HFF-Myc (cell line): ENCODE data around the gene APOH.
A peak's percentile ranks its signal among the peaks of the same experiment; 100 is the strongest.

Experiments used
- DNase-seq: peaks from one replicate; pipeline ENCODE4 v3.0.0-alpha.2; 2011; ENCODE audit warnings: low read depth; ENCODE audit errors: extremely low read depth
- H3K4me3 ChIP-seq: replicated peaks from 2 replicates; pipeline ENCODE4 v1.5.1; 2011; ENCODE audit warnings: low read depth, mild to moderate bottlenecking, control low read depth, low read length
- TF ChIP-seq, protein P1 (sequence below): IDR thresholded peaks from 2 replicates; pipeline ENCODE4 v1.5.1; 2012; ENCODE audit warnings: mild to moderate bottlenecking, low read depth, low read length, control low read depth; ENCODE audit errors: missing control alignments

The APOH gene

DNA sequence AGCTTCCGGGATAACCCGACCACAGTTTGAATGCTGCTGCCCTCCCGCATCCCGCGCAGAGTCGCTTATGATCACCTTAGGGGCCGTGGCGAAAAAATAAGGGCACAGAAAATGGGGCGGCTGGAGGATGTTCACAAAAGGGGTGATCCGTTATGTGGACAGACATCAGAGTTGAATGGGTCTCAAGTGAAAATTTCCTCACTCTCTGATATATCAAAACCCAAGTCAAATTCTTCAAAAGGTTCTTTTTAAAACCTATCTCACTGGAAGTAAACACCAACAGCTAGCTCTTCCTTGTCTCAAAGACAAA lies 36.9 kb downstream of the APOH start:
- H3K4me3 ChIP-seq: peak overlapping the region; percentile 77
- TF ChIP-seq, protein P1, sequence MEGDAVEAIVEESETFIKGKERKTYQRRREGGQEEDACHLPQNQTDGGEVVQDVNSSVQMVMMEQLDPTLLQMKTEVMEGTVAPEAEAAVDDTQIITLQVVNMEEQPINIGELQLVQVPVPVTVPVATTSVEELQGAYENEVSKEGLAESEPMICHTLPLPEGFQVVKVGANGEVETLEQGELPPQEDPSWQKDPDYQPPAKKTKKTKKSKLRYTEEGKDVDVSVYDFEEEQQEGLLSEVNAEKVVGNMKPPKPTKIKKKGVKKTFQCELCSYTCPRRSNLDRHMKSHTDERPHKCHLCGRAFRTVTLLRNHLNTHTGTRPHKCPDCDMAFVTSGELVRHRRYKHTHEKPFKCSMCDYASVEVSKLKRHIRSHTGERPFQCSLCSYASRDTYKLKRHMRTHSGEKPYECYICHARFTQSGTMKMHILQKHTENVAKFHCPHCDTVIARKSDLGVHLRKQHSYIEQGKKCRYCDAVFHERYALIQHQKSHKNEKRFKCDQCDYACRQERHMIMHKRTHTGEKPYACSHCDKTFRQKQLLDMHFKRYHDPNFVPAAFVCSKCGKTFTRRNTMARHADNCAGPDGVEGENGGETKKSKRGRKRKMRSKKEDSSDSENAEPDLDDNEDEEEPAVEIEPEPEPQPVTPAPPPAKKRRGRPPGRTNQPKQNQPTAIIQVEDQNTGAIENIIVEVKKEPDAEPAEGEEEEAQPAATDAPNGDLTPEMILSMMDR: no peak
- DNase-seq: no peak

DNA sequence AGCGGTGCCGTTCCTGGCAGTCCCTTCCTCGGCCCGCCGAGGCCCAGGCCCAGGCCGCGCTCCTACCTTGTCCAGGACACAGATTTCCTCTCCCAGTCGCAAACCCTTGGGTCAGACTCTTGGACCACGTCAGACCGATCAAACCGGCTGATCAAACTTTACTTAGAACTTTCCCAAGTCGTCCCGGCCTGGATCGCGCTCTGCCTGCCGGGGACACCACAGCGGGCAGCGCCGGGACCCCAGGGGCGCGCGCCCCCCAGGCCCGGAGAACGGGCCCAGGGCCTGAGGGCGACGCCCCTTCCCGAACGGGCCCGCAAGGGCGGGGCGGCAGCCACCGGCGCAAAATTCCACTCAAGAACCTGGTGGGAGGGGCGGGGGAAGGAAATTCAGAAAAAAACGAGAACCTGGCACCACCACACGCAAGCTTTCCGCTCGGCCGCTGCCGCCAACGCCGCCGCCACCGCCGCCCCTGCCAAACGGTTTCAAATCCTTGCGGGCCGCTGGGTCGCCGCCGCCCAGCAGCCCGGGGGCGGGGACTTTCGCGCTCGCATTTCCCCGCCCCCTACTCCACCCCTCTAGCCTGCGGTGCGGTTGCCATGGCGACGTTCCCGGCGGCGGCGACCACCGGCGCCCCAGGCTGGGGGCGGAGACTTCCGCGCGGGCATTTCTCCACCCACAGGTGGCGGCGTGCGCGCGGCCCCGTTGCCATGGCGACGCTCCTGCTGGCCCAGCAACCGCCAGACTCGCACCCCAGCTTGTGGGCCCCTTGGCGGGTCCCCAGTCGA lies 37.4 kb downstream of the APOH start, which contains the start of gene CEP112:
TSS of gene CEP112 (minus strand) at position 541 of the 785 bp plus-strand sequence.
- TF ChIP-seq, protein P1: no peak
- H3K4me3 ChIP-seq: peak within 1 kb of the TSS; percentile 77
- DNase-seq: peak; percentile 54

GRCh38 chr17:66190738-66191592 lies 38.2 kb downstream of the APOH start:
- DNase-seq: no peak

DNA sequence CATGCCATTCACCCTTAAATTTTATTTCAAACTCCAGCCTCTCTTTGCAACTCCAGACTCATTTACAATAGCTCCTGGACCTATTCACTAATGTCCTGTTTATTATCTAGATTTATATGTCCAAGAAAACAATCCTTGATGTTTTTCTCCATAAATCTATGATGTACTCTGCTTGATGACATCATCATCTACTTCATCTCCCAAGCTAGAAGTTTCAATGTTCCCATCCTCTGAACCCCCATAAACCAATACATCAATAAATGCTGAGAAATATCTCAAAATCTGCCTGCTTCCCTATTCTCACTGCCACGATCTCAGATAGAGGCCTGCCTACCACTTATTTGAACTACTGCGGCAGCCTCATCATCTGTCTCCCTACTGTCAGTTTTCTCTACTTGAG lies 41.5 kb downstream of the APOH start:
- TF ChIP-seq, protein P1: no peak
- H3K4me3 ChIP-seq: no peak overlapping the region
- no peak for DNase-seq

More at GRCh38 chr17:66190738-66191592, 38.2 kb downstream of the APOH start:
- H3K4me3 ChIP-seq: peak overlapping the region; percentile 77
- TF ChIP-seq, protein P1: no peak

GRCh38 chr17:66185862-66186261 lies 43.4 kb downstream of the APOH start:
- TF ChIP-seq, protein P1: no peak
- no peak overlapping the region for H3K4me3 ChIP-seq
- no peak for DNase-seq

DNA sequence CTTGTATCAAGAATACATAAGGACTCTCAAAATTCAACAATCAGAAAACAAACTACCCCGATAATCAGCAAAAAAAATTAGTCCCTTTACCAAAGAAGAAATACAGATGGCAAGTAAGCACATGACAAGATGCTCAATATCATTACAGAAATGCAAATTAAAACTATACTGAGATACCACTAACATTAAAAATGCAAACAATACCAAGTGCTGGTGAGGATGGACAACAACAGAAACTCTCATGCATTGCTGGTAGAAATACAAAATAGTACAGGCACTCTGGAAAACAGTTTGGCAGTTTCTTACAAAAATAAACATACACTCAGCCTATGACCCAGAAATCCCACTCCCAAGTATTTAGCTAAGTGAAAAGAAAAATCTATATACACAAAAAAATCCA lies 44.8 kb downstream of the APOH start:
- TF ChIP-seq, protein P1: no peak
- no peak overlapping the region for H3K4me3 ChIP-seq
- no peak for DNase-seq
